ENCODE data around the gene FIBCD1. TPM values are rescaled to one million over a fixed set of nuclear protein-coding genes. Genes with fewer than 3 reads are reported as not detected.

The FIBCD1 gene
- total and polyA plus RNA-seq, 9 of the 15 experiments (the other 6 are each of a cell fraction or from before 2014, with no cell fraction given) = 0.53 to 1.2 (median 0.95) TPM; not detected in 4

- TF ChIP-seq ARID4B (CRISPR knock-in tag; IDR thresholded peaks at IDR 0.05) = no peak
- TF ChIP-seq STAT6 (CRISPR knock-in tag; IDR thresholded peaks at IDR 0.05) = peak; percentile 69; the same call in 1 of the 2 replicates
- TF ChIP-seq ZNF398 (CRISPR knock-in tag; IDR thresholded peaks at IDR 0.05) = no peak
- no peak for TF ChIP-seq NUFIP1 (IDR thresholded peaks at IDR 0.05; ENCODE audit: partially characterized antibody)
- TF ChIP-seq ZBED1 (IDR thresholded peaks at IDR 0.05) = no peak
- no peak for TF ChIP-seq CREB3L1 (IDR thresholded peaks at IDR 0.05; ENCODE audit: borderline replicate concordance, low read depth)
- no peak for TF ChIP-seq CHD2 (IDR thresholded peaks at IDR 0.05; ENCODE audit: low read depth, low read length)
- TF ChIP-seq KHSRP (IDR thresholded peaks at IDR 0.05) = no peak
- TF ChIP-seq ZBTB9 (CRISPR knock-in tag; IDR thresholded peaks at IDR 0.05) = no peak
- no peak for TF ChIP-seq HNRNPK (IDR thresholded peaks at IDR 0.05; ENCODE audit: low read depth, low read length, poor library complexity, severe bottlenecking)
These were observed 60.8 kb downstream of the FIBCD1 start (continued) for GRCh38 chr9:130878295-130878694.

Measured in K562 (cell line).